GM12892 (cell line): ENCODE results near the gene NFYA.

Experiments used
- POLR2A ChIP-seq: IDR thresholded peaks from 2 replicates; pipeline ENCODE4 v1.6.1; 2011; ENCODE audit warnings: low read depth, low read length, control low read depth
- POLR2AphosphoS5 ChIP-seq: IDR thresholded peaks from 2 replicates; pipeline ENCODE4 v1.6.1; 2011; ENCODE audit warnings: low read depth, low read length, control low read depth

DNA sequence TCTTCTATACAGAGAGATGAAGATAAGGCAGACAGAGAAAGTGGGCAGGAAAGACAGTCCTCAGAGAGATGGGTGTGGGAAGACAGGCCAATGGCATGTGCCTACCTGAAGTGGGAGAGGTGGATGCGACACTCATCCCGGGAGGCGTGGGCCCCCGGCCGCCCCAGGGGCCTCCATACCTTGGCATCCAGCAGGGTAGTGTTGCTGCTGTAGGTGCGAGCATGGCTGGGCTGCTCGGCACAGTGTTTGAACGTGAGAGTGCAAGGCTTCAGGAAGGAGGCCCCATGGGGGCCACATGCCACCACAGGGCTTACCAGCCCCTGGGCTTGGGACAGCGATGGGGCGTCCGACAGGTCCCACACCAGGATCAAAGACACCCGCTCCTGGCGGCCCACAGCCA is 39.0 kb upstream of the NFYA start:
- TF ChIP-seq POLR2A (no peak), POLR2AphosphoS5 (no peak)
